Measurements from ENCODE around the gene RPS6KA2.

Gene RPS6KA2

GRCh38 chr6:166436195-166437139 is 190.6 kb downstream of the RPS6KA2 start:
- H3K4me3 ChIP-seq (replicated peaks; ENCODE audit: low read depth, low read length), result no peak overlapping the region
- no peak for TF ChIP-seq CTCF (IDR thresholded peaks at IDR 0.05; ENCODE audit: low read length, missing control alignments)
- DNase-seq (ENCODE audit: low read depth), result no peak

GRCh38 chr6:166435574-166435973 is 191.5 kb downstream of the RPS6KA2 start:
- no peak for DNase-seq (ENCODE audit: low read depth)
- H3K4me3 ChIP-seq (replicated peaks; ENCODE audit: low read depth, low read length), result no peak overlapping the region
- no peak for TF ChIP-seq CTCF (IDR thresholded peaks at IDR 0.05; ENCODE audit: low read length, missing control alignments)

GRCh38 chr6:166434336-166434735 is 192.7 kb downstream of the RPS6KA2 start:
- DNase-seq (ENCODE audit: low read depth), result no peak
- H3K4me3 ChIP-seq (replicated peaks; ENCODE audit: low read depth, low read length), result no peak overlapping the region
- TF ChIP-seq CTCF (IDR thresholded peaks at IDR 0.05; ENCODE audit: low read length, missing control alignments), result no peak

- no peak overlapping the region for H3K4me3 ChIP-seq (replicated peaks; ENCODE audit: low read depth, low read length)
- TF ChIP-seq CTCF (IDR thresholded peaks at IDR 0.05; ENCODE audit: low read length, missing control alignments), result no peak
- no peak for DNase-seq (ENCODE audit: low read depth)
Observed at GRCh38 chr6:166433096-166433495, 194.0 kb downstream of the RPS6KA2 start.

DNA sequence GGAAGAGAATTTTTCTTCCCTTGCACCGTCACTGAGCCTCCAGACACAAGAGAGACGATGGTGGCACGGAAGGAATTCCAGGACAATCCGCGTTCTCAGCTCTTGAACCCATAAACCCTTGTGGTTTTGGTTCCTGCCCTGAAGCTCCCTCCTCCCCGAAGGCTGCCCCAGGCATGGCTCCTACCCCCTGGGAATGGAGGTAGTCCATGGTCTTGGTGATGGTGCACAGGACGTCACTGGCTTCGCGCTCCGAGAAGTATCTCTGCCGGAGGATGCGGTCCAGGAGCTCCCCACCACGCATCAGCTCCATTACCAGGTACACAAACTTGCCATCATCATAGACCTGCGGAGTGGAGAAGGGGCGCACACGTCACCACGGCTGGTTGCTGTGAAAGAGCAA is 196.8 kb downstream of the RPS6KA2 start:
- no peak for TF ChIP-seq CTCF (IDR thresholded peaks at IDR 0.05; ENCODE audit: low read length, missing control alignments)
- DNase-seq (ENCODE audit: low read depth), result no peak
- H3K4me3 ChIP-seq (replicated peaks; ENCODE audit: low read depth, low read length), result no peak overlapping the region

- no peak for TF ChIP-seq CTCF (IDR thresholded peaks at IDR 0.05; ENCODE audit: low read length, missing control alignments)
- no peak for DNase-seq (ENCODE audit: low read depth)
- H3K4me3 ChIP-seq (replicated peaks; ENCODE audit: low read depth, low read length), result no peak overlapping the region
Observed at GRCh38 chr6:166424431-166424830, 202.6 kb downstream of the RPS6KA2 start.

DNA sequence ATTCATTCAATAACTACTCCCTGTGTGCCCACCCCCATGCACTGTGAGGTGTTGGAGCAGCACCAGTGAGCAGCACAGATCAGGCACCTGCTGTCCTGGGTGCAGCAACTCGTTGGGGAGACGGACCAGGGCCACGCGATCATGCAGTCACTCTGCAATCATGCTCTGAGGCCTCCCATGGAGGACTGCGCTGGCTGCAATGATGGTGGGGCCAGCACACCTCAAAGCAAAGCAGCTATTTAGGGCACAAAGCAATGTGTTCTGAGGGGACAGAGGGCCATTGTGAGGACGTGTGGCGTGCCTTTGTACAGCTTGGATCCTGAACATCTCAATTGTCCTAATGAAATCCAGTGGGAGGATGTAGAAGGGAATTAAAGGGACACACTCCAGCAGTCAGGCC is 203.3 kb downstream of the RPS6KA2 start:
- TF ChIP-seq CTCF (IDR thresholded peaks at IDR 0.05; ENCODE audit: low read length, missing control alignments), result no peak
- no peak for DNase-seq (ENCODE audit: low read depth)
- no peak overlapping the region for H3K4me3 ChIP-seq (replicated peaks; ENCODE audit: low read depth, low read length)
